Measurements from ENCODE around the gene SETD9. TPM values are rescaled to one million over a fixed set of nuclear protein-coding genes. Genes with fewer than 3 reads are reported as not detected.
A peak's percentile ranks its signal among the peaks of the same experiment; 100 is the strongest.

SETD9 gene, protein sequence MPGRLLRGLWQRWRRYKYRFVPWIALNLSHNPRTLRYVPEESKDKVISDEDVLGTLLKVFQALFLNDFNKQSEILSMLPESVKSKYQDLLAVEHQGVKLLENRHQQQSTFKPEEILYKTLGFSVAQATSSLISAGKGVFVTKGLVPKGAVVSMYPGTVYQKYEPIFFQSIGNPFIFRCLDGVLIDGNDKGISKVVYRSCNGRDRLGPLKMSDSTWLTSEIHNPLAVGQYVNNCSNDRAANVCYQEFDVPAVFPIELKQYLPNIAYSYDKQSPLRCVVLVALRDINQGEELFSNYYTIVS
- 10 to 100 TPM in 1 of 2 donors, 1 to 10 TPM in 1; 4.5 to 12.1 TPM for total RNA-seq

GRCh38 chr5:56909294-56910209 is at the start of gene SETD9:
Gene SETD9 (plus strand): TSS chr5:56909596. CDS start chr5:56909646, 50 bp downstream.
- Mint-ChIP-seq H3K27ac (peak within 1 kb of the TSS; percentile 94 to 99), H3K9me3 (no peaks in the 10 kb centered on the region), H3K27me3 (peaks cover 5 to 7% of the 10 kb centered on the region in 2 donors), H3K4me1 (ENCODE audit: low read depth in 2 of 2) (peaks cover 21 to 23% of the 10 kb centered on the region in 2 donors), H3K4me3 (peak within 1 kb of the TSS; percentile 95), H3K36me3 (no peaks in the 10 kb centered on the region)
- peak; percentile 98 for DNase-seq (ENCODE audit: low spot score)
- ATAC-seq = peak; percentile 93 to 96

- no peaks in the 10 kb centered on the region for H3K27me3 Mint-ChIP-seq
- H3K4me3 Mint-ChIP-seq = no peak overlapping the region
- ATAC-seq = no peak
- H3K4me1 Mint-ChIP-seq (ENCODE audit: low read depth in 2 of 2) = peaks cover 0 to 6% of the 10 kb centered on the region in 2 donors
- H3K9me3 Mint-ChIP-seq = no peaks in the 10 kb centered on the region
- peaks cover 5% of the 10 kb centered on the region for H3K36me3 Mint-ChIP-seq
- no peak overlapping the region for H3K27ac Mint-ChIP-seq
- no peak for DNase-seq (ENCODE audit: low spot score)
Measured at GRCh38 chr5:56861893-56862485, 47.4 kb upstream of the SETD9 start.

GRCh38 chr5:56862909-56863308 is 46.5 kb upstream of the SETD9 start:
- Mint-ChIP-seq H3K4me1 (ENCODE audit: low read depth in 2 of 2) (peaks cover 0 to 6% of the 10 kb centered on the region in 2 donors), H3K27ac (no peak overlapping the region), H3K4me3 (no peak overlapping the region), H3K36me3 (peaks cover 5% of the 10 kb centered on the region), H3K9me3 (no peaks in the 10 kb centered on the region), H3K27me3 (no peaks in the 10 kb centered on the region)
- ATAC-seq (no peak), DNase-seq (ENCODE audit: low spot score) (no peak)

DNA sequence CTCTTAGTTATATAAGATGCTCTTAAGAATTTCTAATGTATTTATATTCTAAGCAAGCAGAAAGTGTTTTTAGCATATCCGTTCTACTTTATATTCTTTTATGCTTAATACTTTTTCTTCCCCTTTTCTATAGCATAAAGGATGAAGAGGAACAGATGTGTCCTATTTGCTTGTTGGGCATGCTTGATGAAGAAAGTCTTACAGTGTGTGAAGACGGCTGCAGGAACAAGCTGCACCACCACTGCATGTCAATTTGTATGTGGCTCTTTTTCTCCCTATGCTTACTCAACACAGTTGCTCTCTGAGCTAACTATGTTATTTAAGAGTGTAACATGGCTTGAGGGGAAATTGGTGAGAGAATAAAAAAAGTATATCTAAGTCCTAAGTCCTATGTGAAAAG is 37.6 kb upstream of the SETD9 start:
- Mint-ChIP-seq H3K36me3 (peaks cover 30% of the 10 kb centered on the region), H3K27me3 (no peaks in the 10 kb centered on the region), H3K4me1 (ENCODE audit: low read depth in 2 of 2) (peaks cover 2 to 15% of the 10 kb centered on the region in 2 donors), H3K27ac (no peak overlapping the region), H3K9me3 (no peaks in the 10 kb centered on the region), H3K4me3 (no peak overlapping the region)
- no peak for ATAC-seq
- no peak for DNase-seq (ENCODE audit: low spot score)

DNA sequence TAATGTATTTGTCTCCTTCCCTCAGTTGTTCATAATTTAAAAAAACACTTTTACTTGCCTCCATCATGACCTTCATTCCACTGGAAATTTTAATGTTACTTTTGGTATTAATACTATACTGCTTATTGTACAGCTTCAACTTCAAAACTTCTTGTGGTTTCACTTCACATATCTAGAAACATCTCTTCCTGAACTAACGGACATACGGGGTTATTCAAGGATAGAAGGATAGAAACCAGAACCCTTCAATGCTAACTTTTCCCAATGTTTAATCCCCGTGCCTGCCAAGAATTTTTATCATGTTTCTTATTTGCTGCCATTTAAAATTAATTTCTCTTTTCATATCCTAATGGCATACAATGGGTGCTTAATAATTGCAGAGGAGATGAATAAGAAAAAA is 36.3 kb upstream of the SETD9 start:
- H3K27ac Mint-ChIP-seq = peak overlapping the region in 1 of 2 donors; percentile 17

GRCh38 chr5:56876327-56876726 is 33.1 kb upstream of the SETD9 start:
- peak in 1 of 2 donors; percentile 48 for ATAC-seq

More for the DNA sequence above, 36.3 kb upstream of the SETD9 start:
- H3K36me3 Mint-ChIP-seq = peaks cover 30% of the 10 kb centered on the region
- ATAC-seq (no peak), DNase-seq (ENCODE audit: low spot score) (no peak)
- H3K4me1 Mint-ChIP-seq (ENCODE audit: low read depth in 2 of 2) = peaks cover 2 to 15% of the 10 kb centered on the region in 2 donors
- no peaks in the 10 kb centered on the region for H3K9me3 Mint-ChIP-seq
- H3K27me3 Mint-ChIP-seq = no peaks in the 10 kb centered on the region
- H3K4me3 Mint-ChIP-seq = no peak overlapping the region

GRCh38 chr5:56881571-56881970 is 27.8 kb upstream of the SETD9 start:
- Mint-ChIP-seq H3K27me3 (no peaks in the 10 kb centered on the region), H3K4me3 (no peak overlapping the region), H3K9me3 (no peaks in the 10 kb centered on the region), H3K36me3 (peaks cover 30% of the 10 kb centered on the region), H3K27ac (no peak overlapping the region), H3K4me1 (ENCODE audit: low read depth in 2 of 2) (no peaks in the 10 kb centered on the region)
- ATAC-seq (no peak), DNase-seq (ENCODE audit: low spot score) (no peak)

More at GRCh38 chr5:56876327-56876726, 33.1 kb upstream of the SETD9 start:
- DNase-seq (ENCODE audit: low spot score) = no peak
- H3K36me3 Mint-ChIP-seq = peaks cover 39% of the 10 kb centered on the region
- H3K27ac Mint-ChIP-seq = peak overlapping the region in 1 of 2 donors; percentile 24
- no peaks in the 10 kb centered on the region for H3K9me3 Mint-ChIP-seq
- H3K27me3 Mint-ChIP-seq = no peaks in the 10 kb centered on the region
- H3K4me3 Mint-ChIP-seq = no peak overlapping the region
- peaks cover 2 to 15% of the 10 kb centered on the region in 2 donors for H3K4me1 Mint-ChIP-seq (ENCODE audit: low read depth in 2 of 2)

DNA sequence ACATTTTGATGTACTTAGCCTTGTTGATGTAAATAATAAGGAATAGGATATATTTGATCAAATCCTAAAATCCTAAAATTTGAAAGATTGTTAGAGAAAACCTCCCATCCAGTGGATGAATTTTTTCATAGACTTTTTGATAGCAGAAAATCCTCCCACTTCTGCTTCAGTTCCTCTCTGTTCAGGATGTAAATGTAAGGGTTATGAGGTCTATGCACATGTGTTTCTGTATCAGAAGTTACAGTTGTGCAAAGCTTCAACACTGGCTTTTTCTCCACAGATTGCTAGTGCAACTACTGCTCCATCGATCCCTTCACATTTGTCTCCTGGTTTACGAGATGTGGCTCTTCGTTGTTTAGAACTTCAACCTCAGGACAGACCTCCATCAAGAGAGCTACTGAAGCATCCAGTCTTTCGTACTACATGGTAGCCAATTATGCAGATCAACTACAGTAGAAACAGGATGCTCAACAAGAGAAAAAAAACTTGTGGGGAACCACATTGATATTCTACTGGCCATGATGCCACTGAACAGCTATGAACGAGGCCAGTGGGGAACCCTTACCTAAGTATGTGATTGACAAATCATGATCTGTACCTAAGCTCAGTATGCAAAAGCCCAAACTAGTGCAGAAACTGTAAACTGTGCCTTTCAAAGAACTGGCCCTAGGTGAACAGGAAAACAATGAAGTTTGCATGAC is 16.0 kb upstream of the SETD9 start:
- no peak overlapping the region for H3K27ac Mint-ChIP-seq
- no peaks in the 10 kb centered on the region for H3K9me3 Mint-ChIP-seq
- no peak overlapping the region for H3K4me3 Mint-ChIP-seq
- ATAC-seq = no peak
- no peak for DNase-seq (ENCODE audit: low spot score)
- peaks cover 9% of the 10 kb centered on the region for H3K36me3 Mint-ChIP-seq
- H3K27me3 Mint-ChIP-seq = no peaks in the 10 kb centered on the region
- peaks cover 4 to 10% of the 10 kb centered on the region in 2 donors for H3K4me1 Mint-ChIP-seq (ENCODE audit: low read depth in 2 of 2)

GRCh38 chr5:56896763-56897162 is 12.6 kb upstream of the SETD9 start:
- no peak overlapping the region for H3K27ac Mint-ChIP-seq
- no peaks in the 10 kb centered on the region for H3K9me3 Mint-ChIP-seq
- H3K4me3 Mint-ChIP-seq = no peak overlapping the region
- no peaks in the 10 kb centered on the region for H3K27me3 Mint-ChIP-seq
- DNase-seq (ENCODE audit: low spot score) (no peak), ATAC-seq (no peak)
- H3K36me3 Mint-ChIP-seq = no peaks in the 10 kb centered on the region
- peaks cover 4 to 10% of the 10 kb centered on the region in 2 donors for H3K4me1 Mint-ChIP-seq (ENCODE audit: low read depth in 2 of 2)

- Mint-ChIP-seq H3K27ac (no peak overlapping the region), H3K4me3 (no peak overlapping the region), H3K4me1 (ENCODE audit: low read depth in 2 of 2) (peaks cover 4 to 9% of the 10 kb centered on the region in 2 donors), H3K27me3 (peaks cover 2 to 4% of the 10 kb centered on the region in 2 donors), H3K36me3 (no peaks in the 10 kb centered on the region), H3K9me3 (no peaks in the 10 kb centered on the region)
- ATAC-seq (no peak), DNase-seq (ENCODE audit: low spot score) (no peak)
Measured at GRCh38 chr5:56898213-56898612, 11.2 kb upstream of the SETD9 start.

- peaks cover 0 to 3% of the 10 kb centered on the region in 2 donors for H3K4me1 Mint-ChIP-seq (ENCODE audit: low read depth in 2 of 2)
- H3K4me3 Mint-ChIP-seq = no peak overlapping the region
Measured at GRCh38 chr5:56900395-56900794, 9.0 kb upstream of the SETD9 start.

DNA sequence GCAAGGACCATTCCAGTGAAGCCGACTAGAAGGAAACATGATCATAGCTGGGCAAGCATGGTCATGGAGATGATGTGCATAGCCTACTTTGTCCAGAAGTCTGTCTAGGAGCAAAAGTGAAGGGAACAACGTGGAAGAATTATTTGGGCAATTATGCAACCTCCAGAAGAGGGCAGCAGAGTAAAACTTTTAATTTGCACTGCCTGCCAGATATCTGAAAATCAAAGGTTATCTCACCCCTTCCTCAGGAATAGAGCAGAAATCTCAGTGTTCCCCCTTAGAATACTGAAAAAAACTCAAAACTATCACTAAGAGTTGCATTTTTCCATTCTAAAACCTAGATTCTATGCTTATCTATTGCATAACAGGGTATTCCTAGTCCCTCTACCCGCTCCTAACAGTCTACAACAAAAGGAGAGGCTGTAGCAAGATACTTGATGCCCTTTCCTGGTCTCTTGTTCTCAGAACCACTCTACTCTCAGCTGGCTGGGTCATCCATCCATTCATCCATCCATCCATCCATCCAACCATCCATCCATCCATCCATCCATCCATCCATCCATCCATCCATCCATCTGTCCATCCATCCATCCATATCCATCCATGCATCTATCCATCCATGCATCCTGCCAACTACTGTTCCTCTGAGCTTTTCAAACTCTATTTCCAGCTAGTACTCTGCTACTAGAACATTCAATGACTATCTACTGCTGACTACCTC is 8.4 kb upstream of the SETD9 start:
- Mint-ChIP-seq H3K36me3 (no peaks in the 10 kb centered on the region), H3K27ac (no peak overlapping the region), H3K4me3 (no peak overlapping the region), H3K9me3 (no peaks in the 10 kb centered on the region), H3K27me3 (peaks cover 11 to 15% of the 10 kb centered on the region in 2 donors), H3K4me1 (ENCODE audit: low read depth in 2 of 2) (no peaks in the 10 kb centered on the region)
- ATAC-seq = no peak
- no peak for DNase-seq (ENCODE audit: low spot score)

More at GRCh38 chr5:56900395-56900794, 9.0 kb upstream of the SETD9 start:
- no peak overlapping the region for H3K27ac Mint-ChIP-seq
- no peak for DNase-seq (ENCODE audit: low spot score)
- H3K27me3 Mint-ChIP-seq = peaks cover 11 to 14% of the 10 kb centered on the region in 2 donors
- no peaks in the 10 kb centered on the region for H3K36me3 Mint-ChIP-seq
- no peaks in the 10 kb centered on the region for H3K9me3 Mint-ChIP-seq
- no peak for ATAC-seq

DNA sequence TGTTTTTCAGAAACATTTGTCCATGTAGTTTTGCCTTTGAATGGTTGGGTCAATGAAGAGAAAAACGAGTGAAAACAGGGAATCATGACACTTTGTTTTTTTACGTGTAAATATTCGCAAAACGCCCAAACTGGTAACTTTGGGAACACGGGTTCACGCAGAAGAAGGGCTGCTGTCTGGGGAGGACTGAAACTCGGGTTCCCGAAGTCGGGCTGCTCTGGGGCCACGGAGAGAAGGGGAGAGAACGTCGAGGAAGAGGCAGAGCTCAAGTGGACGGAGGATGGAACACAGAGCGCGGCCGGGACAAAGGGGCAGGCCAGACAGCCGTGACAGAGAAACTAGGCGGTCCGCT is 478 bp upstream of the SETD9 start:
- ATAC-seq (peak; percentile 64 to 69), DNase-seq (ENCODE audit: low spot score) (no peak)
- H3K4me3 Mint-ChIP-seq = peak overlapping the region; percentile 95
- peaks cover 21 to 23% of the 10 kb centered on the region in 2 donors for H3K4me1 Mint-ChIP-seq (ENCODE audit: low read depth in 2 of 2)
- H3K9me3 Mint-ChIP-seq = no peaks in the 10 kb centered on the region
- H3K27ac Mint-ChIP-seq = peak overlapping the region; percentile 94 to 99
- H3K27me3 Mint-ChIP-seq = peaks cover 7 to 10% of the 10 kb centered on the region in 2 donors
- no peaks in the 10 kb centered on the region for H3K36me3 Mint-ChIP-seq
